GM21447 (cell line): ENCODE measurements around the gene CIZ1.
A peak's percentile ranks its signal among the peaks of the same experiment; 100 is the strongest.

ENCODE experiments used
- ATAC-seq: cut with Tn5 transposase; IDR thresholded peaks from one replicate; pipeline ENCODE4 v1.9.1; 2021; ENCODE audit not compliant: unreplicated experiment

The CIZ1 gene

GRCh38 chr9:128213746-128214497 lies 22.6 kb upstream of the CIZ1 start:
- ATAC-seq = no peak

DNA sequence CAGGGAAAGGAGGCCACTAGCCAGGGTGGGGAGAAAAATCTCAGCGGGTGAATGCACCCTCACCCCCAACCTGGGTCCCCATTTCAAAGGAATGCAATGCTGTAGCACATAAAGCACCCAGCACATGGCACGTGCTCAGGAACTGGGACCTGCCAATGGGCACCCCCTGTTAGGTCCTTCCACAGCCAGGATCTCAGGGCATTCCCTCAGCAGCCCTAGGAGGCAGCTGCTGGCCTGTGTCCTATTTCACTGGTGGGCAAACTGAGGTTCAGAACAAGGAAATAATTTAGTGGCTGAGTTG lies 20.6 kb upstream of the CIZ1 start:
- no peak for ATAC-seq

GRCh38 chr9:128211186-128211980 lies 20.0 kb upstream of the CIZ1 start:
- ATAC-seq = no peak

DNA sequence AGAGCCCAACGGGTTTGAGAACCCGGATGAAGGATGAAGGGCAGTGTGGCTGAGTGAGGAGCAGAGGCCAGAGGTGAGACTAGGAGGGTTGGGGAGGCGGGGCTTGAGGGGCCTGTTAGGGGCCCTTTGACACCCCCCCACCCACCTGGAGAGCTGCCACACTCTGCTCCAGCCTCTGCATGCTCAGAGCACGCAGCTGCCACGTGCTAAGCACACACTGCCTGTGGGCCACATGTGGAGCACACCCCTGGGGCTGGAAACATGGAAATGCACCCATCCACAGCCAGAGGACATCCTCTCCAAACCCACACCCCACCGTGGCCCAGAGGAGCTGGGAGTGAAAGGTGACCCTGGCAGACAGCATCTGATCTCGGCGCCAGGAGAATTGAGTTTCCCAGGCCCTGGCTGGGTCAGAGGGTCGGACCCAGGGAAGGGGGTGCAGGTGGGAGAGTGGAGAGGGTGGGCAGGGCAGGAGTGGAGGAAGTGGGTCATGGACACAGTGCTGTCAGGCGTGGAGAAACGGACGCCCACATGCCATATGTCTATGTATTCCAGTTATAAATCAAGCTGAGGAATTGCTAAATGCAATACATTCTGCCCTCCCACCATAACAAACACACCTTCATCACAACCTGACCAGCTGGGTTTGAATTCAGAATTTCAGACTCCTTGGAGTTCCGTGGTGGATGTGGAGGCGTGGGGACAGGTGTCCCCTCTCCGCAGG lies 17.7 kb upstream of the CIZ1 start:
- ATAC-seq = no peak

DNA sequence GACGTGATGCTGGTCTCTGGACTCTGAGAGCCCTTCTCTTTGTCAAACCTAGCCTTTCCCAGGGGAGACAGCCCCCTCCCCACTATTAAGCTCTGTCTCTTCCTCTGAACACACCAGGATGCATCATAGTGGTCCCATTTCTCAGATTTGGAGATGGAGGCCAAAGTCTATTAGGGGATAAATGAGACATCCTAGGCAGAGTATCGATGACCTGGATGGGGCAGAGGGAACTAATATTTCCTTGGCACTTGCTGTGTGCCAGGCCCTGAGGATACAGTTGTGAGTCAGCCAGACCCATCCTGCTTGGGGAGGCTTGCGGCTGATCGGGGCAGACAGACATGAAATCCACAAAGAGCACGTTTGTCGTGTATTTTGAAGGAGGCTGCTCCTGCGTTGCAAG lies 17.0 kb upstream of the CIZ1 start:
- no peak for ATAC-seq

DNA sequence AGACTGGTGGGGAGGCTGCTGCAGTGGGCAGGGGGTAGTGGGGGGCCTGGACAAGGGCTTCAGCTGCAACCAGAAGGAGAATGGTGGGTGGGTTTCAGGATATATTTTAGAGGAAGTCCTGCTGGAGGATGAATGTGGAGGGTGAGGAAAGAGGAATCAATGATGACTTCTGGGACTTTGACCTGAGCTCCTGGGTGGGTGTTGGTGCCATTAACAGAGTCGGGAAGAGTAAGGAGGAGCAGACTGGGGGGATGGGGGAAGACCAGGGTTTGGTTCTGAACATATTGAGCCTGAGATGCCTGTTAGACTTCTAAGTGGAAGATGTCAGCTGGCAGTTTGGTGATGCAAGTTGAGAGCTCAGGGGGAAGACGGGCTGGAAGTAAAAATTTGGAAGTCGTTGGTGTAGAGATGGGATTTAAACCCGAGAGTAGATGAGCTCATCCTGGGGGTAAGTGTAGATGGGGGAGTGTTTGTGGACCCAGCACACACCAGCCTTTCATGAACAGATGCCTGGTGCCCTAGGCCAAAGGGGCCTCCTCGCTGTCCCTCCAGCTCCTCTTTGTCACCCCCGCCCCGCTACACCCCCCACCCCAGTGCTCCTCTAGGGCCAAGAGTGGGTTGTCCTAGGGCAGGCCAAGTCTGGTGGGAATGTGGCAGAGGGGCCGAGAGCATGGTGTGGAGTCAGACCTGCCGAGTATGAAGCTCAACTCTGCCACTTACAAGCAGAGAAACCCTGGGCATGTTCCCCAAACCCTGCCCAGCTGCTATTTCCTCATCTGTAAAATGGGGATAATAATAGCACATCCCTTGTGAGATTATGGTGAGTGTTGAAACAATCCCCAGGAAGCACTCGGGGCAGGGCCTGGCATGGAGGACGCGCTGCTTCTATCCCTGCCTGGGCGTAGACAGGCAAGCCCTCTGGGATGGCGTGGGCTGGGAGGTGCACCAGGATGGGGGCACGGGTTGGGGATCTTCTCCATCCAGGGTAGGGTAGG lies 15.8 kb upstream of the CIZ1 start:
- ATAC-seq = no peak

DNA sequence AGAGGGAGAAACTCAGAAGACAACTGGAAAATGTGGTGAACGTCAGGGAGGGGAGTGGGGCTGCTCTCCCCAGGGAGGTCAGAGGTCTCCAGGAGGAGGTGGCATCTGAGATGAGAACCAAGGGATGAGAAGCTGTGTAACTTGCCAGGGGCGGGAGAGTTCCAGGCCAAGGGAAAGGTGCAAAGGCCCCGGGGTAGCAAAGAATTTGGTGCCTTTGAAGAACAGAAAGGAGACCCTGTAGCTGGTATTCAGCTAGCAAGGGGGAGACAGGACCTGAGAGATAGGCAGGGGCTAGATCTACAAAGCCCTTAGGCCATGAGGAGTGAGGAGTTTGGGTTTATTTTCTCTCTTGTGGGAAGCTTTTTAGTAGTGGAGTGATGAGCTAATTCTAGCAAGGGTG lies 15.1 kb upstream of the CIZ1 start:
- ATAC-seq = no peak

- ATAC-seq = no peak
Measured at GRCh38 chr9:128205296-128205944, 14.0 kb upstream of the CIZ1 start.

DNA sequence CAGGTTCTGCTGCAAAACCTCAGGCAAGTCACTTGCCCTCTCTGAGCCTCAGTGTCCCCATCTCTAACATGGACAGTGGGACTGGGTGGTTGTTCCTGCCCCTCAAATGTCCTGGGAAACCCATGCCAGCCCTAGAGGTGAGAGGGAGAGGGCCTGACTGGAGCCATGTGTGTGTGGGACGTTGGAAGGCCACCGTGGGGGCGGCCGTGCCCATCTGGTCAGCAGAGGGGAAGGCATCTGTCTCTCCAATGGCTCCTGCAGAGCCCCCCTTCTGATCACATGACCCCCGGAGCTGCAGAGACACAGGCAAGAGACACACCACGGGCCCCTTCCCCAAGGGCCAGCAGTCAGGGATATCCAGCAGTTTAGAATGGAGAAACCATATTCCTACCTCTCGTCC lies 13.5 kb upstream of the CIZ1 start:
- no peak for ATAC-seq

GRCh38 chr9:128203707-128204551 lies 12.6 kb upstream of the CIZ1 start:
- ATAC-seq = no peak

DNA sequence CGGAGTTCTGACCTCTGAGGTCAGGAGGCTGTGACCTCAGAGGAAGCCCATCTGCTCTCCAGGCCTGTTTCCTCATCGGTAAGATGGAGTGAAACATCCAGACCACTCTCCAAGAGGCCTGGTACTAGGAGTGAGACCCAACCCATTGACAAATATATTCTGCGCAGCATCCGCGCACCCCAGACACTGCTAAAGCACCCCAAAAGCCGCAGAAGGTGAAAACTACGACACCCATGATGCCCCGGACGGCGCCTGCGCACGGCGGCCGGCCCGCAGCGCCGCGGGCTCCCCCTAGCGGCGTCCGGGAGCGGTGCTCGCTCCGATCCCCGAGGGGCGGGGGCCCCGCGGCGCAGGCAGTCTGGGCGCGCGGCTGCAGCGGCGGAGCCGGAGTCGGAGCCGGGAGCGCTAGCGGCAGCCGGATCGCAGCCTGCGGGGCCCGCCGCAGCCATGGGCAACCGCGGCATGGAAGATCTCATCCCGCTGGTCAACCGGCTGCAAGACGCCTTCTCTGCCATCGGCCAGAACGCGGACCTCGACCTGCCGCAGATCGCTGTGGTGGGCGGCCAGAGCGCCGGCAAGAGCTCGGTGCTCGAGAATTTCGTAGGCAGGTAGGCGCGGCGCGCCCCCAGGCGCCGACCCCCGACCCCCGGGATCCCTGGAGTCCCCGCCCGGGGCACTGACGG lies 11.8 kb upstream of the CIZ1 start, which contains the start of gene DNM1:
DNM1 (plus strand) TSS at position 356 of the 683 bp plus-strand sequence; CDS start at position 448, 92 bp downstream.
- peak; percentile 70 for ATAC-seq

GRCh38 chr9:128202648-128203023 lies 11.3 kb upstream of the CIZ1 start:
- no peak for ATAC-seq

DNA sequence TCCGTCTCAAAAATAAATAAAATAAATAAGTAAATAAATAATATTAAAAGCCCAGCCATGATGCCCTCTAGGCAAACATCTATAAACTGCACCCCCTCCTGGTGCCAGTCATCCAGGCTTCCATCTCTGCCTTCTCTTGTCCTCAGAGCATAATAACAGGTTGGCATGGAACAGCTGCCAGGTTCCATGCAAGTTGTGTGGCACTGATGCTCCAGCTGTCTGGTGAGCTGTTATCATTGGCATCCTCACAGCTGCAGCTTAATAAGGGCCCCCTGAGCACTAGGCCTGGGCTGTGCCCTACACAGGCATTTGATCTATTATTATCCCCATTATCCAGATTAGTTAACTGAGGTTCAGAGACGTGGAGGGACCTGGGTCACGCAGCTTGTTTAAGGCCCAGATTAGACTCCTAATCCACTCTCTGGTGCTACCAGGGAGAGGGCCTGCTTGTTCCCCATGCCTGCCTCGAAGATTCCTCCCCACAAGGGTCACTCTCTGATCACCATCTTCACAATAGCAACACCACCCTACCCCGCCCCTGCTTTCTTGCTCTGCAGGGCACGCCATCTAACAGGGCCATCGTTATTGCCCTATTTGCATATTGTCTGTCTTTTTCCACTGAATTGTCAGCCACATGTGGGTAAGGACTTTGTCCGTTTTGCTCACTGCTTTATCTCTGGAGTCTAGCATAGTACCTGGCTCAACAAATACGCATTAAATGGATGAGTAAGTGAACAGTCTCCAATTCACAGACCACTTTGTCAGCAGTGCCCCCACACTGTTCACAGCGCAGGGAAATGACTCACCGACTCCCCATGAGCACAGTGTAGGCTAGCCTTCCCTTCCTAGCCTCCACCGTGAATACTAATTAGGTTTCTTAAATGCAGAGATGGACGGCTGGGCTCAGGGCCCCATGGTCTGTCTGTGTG lies 10.3 kb upstream of the CIZ1 start:
- no peak for ATAC-seq

GRCh38 chr9:128193469-128194096 lies 2.2 kb upstream of the CIZ1 start:
- no peak for ATAC-seq

DNA sequence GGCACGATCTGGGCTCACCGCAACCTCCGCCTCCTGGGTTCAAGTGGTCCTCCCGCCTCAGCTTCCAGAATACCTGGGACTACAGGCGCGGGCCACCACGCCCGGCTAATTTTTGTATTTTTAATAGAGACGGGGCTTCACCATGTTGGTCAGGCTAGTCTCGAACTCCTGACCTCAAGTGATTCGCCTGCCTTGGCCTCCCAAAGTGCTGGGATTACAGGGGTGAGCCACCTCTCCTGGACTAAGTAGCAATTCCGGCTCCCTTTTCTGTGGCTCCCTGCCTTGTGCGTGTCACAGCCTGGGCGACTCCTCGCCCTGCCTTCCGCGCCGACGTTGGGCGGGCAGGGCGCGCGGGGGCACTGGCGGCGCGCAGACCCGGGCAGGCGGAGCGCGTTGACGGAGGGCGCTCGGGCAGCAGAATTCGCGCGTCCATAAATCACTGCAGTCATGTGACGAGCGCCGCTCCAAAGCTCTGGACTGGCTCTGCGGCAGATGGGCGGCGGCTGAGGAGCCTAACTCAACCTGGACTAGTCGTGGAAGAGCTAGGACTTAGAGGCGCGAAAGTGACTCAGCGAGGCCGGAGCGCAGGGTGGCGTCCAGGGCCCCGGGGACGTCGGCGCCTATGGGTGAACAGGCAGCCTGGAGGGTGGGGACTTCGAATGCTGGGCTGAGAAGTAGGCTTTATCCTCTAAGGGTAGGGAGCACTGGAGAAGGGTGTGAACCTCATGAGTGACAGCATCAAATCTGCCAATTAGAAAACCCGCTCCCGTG lies 1.4 kb upstream of the CIZ1 start:
- no peak for ATAC-seq
